GM19025 (cell line): ENCODE data around the gene H2BK1.

Experiments
- ATAC-seq: cut with Tn5 transposase; IDR thresholded peaks from one replicate; pipeline ENCODE4 v1.9.1; 2021; ENCODE audit warnings: mild to moderate bottlenecking, low read depth, moderate library complexity; ENCODE audit not compliant: unreplicated experiment

H2BK1 gene

GRCh38 chr7:151181011-151181431, 29.3 kb downstream of the H2BK1 start:
- ATAC-seq = no peak

DNA sequence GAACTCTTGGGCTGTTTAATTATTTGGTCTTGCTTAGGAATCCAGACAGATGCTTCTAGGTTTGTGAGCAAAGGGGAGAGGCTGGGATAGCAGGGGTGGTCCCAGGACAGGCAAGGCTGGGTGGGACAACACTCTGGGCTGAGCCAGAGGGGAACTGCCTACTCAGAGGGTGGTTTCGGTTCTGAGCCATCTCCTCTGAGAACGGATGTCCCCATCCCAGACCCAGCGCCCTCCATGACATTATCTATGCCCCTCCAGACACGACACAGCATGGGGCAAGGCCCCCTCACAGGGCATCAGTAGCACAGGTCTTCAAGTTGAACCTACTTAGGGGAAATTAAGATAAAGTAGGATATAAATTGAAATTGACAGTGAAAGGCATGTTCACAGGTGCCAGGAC, 30.3 kb downstream of the H2BK1 start:
- ATAC-seq = no peak

DNA sequence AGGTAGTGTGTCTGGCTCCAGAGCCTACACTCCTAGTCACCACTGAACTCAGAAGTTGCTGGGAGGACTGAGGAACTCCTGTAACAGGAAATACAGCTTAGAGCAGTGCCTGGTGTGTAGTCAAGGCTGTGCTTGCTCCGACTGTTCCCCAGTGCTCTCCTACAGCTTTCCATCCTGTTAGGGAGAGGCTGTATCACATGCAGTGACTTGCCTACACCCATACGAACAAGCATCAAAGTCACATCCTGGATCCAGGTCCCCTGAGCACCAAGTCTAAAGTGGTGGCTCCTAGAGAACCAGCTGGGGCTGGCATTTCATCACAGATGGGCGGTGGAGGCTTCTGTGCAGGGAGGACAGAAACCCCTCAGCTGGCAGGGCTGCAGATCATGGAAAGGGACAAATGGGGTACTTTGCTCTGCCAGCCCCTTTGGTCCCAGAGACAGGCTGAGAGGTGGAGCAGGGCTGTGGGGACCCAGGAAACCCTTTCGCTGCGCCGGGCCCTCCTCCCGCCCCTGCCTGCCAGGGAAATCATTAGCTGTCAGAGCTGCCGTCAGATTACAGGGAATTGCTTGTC, 30.9 kb downstream of the H2BK1 start:
- no peak for ATAC-seq

DNA sequence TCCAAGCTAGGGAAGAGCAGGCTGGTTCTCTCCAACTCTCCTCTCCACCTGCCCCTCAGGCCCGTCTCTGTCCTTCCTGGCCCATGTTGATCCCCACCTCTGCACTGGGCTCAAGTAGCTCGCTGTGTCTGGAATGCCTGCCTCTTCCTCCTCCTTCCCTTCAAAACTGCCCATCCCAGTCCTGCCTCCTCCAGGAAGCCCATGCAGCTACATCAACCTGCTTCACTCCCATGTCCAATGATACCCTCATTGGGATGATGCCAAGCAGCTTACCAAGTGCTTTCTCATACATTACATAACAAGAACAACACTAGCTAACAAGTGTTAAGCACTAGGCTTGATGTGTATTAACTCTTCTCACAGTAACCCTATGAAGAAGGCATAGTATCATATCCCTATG, 31.5 kb downstream of the H2BK1 start:
- ATAC-seq = no peak

DNA sequence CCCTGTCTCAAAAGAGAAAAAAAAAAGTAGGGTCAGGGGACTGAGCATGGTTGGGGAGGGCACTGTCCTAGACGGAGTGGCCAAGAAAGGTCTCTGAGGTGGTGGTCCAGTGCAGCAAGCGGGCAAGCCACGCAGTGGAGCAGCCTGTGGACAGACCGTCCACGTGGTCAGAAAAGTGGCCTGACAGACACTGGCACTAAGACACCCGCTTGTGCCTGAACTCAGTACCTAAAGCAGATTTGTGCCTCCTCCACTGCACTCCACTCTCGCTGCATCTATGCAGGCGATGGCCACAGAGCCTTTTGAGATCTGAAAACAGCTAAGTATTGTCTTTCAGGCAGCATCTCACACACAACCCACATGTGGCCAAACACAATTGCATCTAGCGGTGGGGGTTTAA, 32.1 kb downstream of the H2BK1 start:
- no peak for ATAC-seq

GRCh38 chr7:151177310-151177709, 33.0 kb downstream of the H2BK1 start:
- ATAC-seq = no peak

DNA sequence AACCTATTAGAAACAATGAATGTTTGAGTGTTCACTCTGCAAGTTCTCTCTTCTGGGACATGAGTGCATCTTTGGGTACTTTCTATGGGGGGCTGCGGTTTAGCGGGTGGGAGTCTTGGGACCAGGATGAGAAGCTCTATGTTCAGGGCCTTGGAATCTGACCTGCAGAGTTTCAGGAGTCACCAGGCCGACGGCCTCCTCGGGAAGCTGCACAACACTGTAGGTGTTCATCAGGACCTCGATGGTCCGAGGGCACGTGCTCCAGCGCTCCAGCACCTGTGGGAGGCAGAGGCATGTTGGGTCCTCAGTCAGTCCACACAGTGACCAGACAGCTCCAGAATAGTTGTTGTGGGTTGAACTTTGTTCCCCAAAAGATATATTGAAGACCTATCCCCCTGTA, 33.9 kb downstream of the H2BK1 start:
- no peak for ATAC-seq

- ATAC-seq = no peak
Measured at GRCh38 chr7:151175793-151176311, 34.4 kb downstream of the H2BK1 start.

DNA sequence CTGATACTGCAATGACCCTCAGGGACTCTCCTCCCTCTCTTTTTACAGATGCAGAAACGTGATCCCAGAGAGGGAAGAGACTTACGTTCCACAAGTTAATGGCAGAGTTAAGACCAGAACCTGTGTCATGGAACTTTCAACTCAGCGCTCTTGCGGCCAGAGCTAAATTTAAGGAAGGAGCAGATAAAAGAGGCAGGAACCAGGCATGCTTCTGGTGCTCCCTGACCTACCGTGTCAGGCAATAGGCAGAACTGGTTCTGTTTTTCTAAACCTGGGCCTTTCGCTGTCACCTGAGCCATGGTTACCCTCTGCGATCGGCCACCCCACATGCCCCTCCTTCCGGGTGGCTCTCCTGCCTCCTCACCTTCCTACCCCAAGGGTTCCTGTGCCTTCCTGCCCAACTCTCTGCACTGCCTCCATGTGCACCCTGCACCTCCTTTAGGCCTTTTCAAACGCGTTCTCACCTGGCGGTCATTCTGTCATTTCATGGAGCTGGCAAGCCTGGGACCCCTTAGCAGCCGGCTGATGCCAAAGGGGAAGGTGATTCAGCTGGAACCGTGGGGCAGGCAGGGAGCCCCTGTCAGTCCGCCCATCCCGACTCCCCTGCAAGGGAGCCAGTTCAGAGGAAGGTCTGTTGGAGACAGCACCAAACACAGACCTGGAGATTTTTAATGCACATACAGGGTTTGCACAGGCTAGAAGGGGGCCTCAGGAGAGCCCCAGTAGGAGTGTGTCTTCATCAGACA, 35.1 kb downstream of the H2BK1 start:
- no peak for ATAC-seq

- no peak for ATAC-seq
Measured at GRCh38 chr7:151174246-151175046, 35.8 kb downstream of the H2BK1 start.

- no peak for ATAC-seq
Measured at GRCh38 chr7:151173386-151174245, 36.7 kb downstream of the H2BK1 start.

GRCh38 chr7:151172273-151173141, 37.8 kb downstream of the H2BK1 start:
- peak; percentile 63 for ATAC-seq

- ATAC-seq = no peak
Measured at GRCh38 chr7:151168787-151169162, 41.5 kb downstream of the H2BK1 start.

- no peak for ATAC-seq
Measured at GRCh38 chr7:151168003-151168786, 42.1 kb downstream of the H2BK1 start.

GRCh38 chr7:151167197-151167961, 42.9 kb downstream of the H2BK1 start, which contains the start of gene GBX1:
Gene GBX1 (minus strand): TSS chr7:151167694. CDS start chr7:151167548, 146 bp downstream.
- ATAC-seq = no peak

- ATAC-seq = no peak
Measured at GRCh38 chr7:151166629-151167196, 43.6 kb downstream of the H2BK1 start.

DNA sequence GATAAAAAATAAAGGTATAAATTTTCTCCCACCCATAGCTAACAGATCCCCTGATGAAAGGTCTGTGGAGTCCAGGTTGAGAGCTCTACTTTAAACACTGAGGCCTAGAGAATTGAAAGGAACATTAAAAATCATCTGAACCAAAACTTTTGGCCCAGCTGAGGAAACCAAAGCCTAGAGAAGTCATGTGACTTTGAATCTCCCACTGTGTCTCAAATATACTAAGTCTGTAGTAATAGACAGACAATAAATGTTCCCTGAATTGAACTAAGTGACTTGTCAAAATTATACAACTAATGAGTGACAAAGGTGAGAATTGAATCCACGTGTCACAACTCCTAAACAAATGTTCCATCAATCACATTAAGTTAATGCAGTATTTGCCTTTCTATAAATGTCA, 48.5 kb downstream of the H2BK1 start:
- ATAC-seq = no peak
